ENCODE data around the gene GALP.
A peak's percentile ranks its signal among the peaks of the same experiment; 100 is the strongest.

The GALP gene

GRCh38 chr19:56155124-56155687, 20.6 kb upstream of the GALP start:
- peak; percentile 48 for TF ChIP-seq CTCF (IDR thresholded peaks at IDR 0.05; ENCODE audit: low read depth, low read length, missing control alignments)
- DNase-seq (ENCODE audit: extremely low read depth, low read depth), result no peak
- no peak overlapping the region for H3K4me3 ChIP-seq (replicated peaks; ENCODE audit: low read depth, low read length)

- TF ChIP-seq CTCF (IDR thresholded peaks at IDR 0.05; ENCODE audit: low read depth, low read length, missing control alignments), result no peak
- no peak overlapping the region for H3K4me3 ChIP-seq (replicated peaks; ENCODE audit: low read depth, low read length)
- DNase-seq (ENCODE audit: extremely low read depth, low read depth), result no peak
These were observed 19.0 kb upstream of the GALP start for GRCh38 chr19:56156768-56157167.

- no peak for TF ChIP-seq CTCF (IDR thresholded peaks at IDR 0.05; ENCODE audit: low read depth, low read length, missing control alignments)
- H3K4me3 ChIP-seq (replicated peaks; ENCODE audit: low read depth, low read length), result no peak overlapping the region
- no peak for DNase-seq (ENCODE audit: extremely low read depth, low read depth)
These were observed 17.5 kb upstream of the GALP start for GRCh38 chr19:56158170-56158757.

GRCh38 chr19:56159009-56159559, 16.7 kb upstream of the GALP start:
- no peak for DNase-seq (ENCODE audit: extremely low read depth, low read depth)
- TF ChIP-seq CTCF (IDR thresholded peaks at IDR 0.05; ENCODE audit: low read depth, low read length, missing control alignments), result no peak
- no peak overlapping the region for H3K4me3 ChIP-seq (replicated peaks; ENCODE audit: low read depth, low read length)

- no peak for DNase-seq (ENCODE audit: extremely low read depth, low read depth)
- H3K4me3 ChIP-seq (replicated peaks; ENCODE audit: low read depth, low read length), result no peak overlapping the region
- no peak for TF ChIP-seq CTCF (IDR thresholded peaks at IDR 0.05; ENCODE audit: low read depth, low read length, missing control alignments)
These were observed 16.1 kb upstream of the GALP start for GRCh38 chr19:56159622-56160271.

- no peak overlapping the region for H3K4me3 ChIP-seq (replicated peaks; ENCODE audit: low read depth, low read length)
These were observed 14.3 kb upstream of the GALP start for GRCh38 chr19:56161534-56161933.

More at GRCh38 chr19:56161534-56161933, 14.3 kb upstream of the GALP start:
- no peak for TF ChIP-seq CTCF (IDR thresholded peaks at IDR 0.05; ENCODE audit: low read depth, low read length, missing control alignments)
- no peak for DNase-seq (ENCODE audit: extremely low read depth, low read depth)

Measured in HFF-Myc (cell line).